ENCODE data around the gene EPHA8. TPM values are rescaled to one million over a fixed set of nuclear protein-coding genes. Genes with fewer than 3 reads are reported as not detected.

EPHA8 gene
- total RNA-seq, 2 donors from 2014 or later: 0.05 to 4.1 TPM

GRCh38 chr1:22539510-22540118, 23.7 kb upstream of the EPHA8 start:
- TF ChIP-seq POLR2A (IDR thresholded peaks at IDR 0.05): no peak
- no peak for TF ChIP-seq POLR2AphosphoS5 (IDR thresholded peaks at IDR 0.05)
- TF ChIP-seq, protein P1, sequence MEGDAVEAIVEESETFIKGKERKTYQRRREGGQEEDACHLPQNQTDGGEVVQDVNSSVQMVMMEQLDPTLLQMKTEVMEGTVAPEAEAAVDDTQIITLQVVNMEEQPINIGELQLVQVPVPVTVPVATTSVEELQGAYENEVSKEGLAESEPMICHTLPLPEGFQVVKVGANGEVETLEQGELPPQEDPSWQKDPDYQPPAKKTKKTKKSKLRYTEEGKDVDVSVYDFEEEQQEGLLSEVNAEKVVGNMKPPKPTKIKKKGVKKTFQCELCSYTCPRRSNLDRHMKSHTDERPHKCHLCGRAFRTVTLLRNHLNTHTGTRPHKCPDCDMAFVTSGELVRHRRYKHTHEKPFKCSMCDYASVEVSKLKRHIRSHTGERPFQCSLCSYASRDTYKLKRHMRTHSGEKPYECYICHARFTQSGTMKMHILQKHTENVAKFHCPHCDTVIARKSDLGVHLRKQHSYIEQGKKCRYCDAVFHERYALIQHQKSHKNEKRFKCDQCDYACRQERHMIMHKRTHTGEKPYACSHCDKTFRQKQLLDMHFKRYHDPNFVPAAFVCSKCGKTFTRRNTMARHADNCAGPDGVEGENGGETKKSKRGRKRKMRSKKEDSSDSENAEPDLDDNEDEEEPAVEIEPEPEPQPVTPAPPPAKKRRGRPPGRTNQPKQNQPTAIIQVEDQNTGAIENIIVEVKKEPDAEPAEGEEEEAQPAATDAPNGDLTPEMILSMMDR (IDR thresholded peaks at IDR 0.05): no peak
- intact Hi-C loops (cut with DNase I): no loop called here
- DNase-seq (ENCODE audit: low spot score): no peak
- no peaks in the 10 kb centered on the region for H3K4me1 ChIP-seq (replicated peaks)
- H3K27ac ChIP-seq: no peak overlapping the region
- no peak overlapping the region for H3K4me3 ChIP-seq
- 85% methylated on average over 16 of the region's 16 CpGs for WGBS
- H3K9me3 ChIP-seq: no peaks in the 10 kb centered on the region
- H3K36me3 ChIP-seq: no peaks in the 10 kb centered on the region
- no peaks in the 10 kb centered on the region for H3K27me3 ChIP-seq (replicated peaks; ENCODE audit: insufficient read depth)

DNA sequence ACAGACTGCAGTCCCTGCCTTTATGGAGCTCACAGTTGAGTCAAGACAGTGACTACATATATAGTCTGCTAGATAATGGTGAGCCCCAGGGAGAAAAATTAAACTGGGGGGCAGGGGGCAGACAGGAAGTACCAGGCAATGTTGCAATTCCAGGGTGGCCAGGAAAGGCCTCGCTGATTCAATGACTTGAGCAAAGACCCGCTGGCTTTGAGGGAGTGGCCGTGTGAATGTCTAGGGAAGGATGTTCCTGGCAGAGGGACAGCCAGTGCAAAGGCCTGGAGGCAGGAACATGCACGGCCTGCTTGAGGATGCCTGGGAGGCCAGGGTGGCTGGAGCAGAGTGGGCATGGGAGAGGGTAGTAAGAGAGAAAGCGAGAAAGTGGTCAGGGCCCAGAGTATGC, 23.0 kb upstream of the EPHA8 start:
- H3K36me3 ChIP-seq: no peaks in the 10 kb centered on the region
- no peak overlapping the region for H3K4me3 ChIP-seq
- intact Hi-C loops (cut with DNase I): no loop called here
- no peaks in the 10 kb centered on the region for H3K9me3 ChIP-seq
- WGBS: 67% methylated on average over 5 of the region's 5 CpGs
- no peaks in the 10 kb centered on the region for H3K4me1 ChIP-seq (replicated peaks)
- DNase-seq (ENCODE audit: low spot score): no peak
- H3K27ac ChIP-seq: no peak overlapping the region
- TF ChIP-seq POLR2A (IDR thresholded peaks at IDR 0.05) (no peak), POLR2AphosphoS5 (IDR thresholded peaks at IDR 0.05) (no peak)
- TF ChIP-seq, protein P1 (IDR thresholded peaks at IDR 0.05): no peak
- H3K27me3 ChIP-seq (replicated peaks; ENCODE audit: insufficient read depth): no peaks in the 10 kb centered on the region

DNA sequence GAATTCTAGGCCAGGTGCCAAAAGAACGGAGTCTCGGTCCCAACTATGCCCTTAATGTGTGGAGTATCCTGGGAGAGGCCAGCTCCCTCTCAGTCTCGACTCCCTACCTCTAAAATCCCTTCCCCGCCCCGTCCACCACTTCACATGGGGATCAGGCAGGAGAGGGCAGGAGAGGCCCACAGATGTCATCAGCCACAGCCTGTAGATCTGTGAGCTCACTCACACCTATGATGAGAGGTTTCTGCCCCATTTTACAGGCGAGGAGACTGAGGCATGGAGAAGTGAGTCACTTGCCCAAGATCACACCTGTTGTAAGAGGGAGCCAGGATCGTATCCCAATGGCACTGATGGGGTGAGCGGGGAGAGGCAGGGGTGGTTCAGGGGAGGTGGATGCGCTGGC, 20.4 kb upstream of the EPHA8 start:
- 79% methylated on average over 9 of the region's 9 CpGs for WGBS
- TF ChIP-seq, protein P1 (IDR thresholded peaks at IDR 0.05): no peak
- TF ChIP-seq POLR2AphosphoS5 (IDR thresholded peaks at IDR 0.05) (no peak), POLR2A (IDR thresholded peaks at IDR 0.05) (no peak)
- Histone ChIP-seq H3K4me3 (no peak overlapping the region), H3K27me3 (replicated peaks; ENCODE audit: insufficient read depth) (no peaks in the 10 kb centered on the region), H3K36me3 (no peaks in the 10 kb centered on the region), H3K4me1 (replicated peaks) (no peaks in the 10 kb centered on the region), H3K9me3 (no peaks in the 10 kb centered on the region), H3K27ac (no peak overlapping the region)
- intact Hi-C loops (cut with DNase I): no loop called here
- no peak for DNase-seq (ENCODE audit: low spot score)

- 82% methylated on average over 6 of the region's 6 CpGs for WGBS
- Histone ChIP-seq H3K36me3 (no peaks in the 10 kb centered on the region), H3K27me3 (replicated peaks; ENCODE audit: insufficient read depth) (peaks cover 3% of the 10 kb centered on the region), H3K4me3 (no peak overlapping the region), H3K4me1 (replicated peaks) (no peaks in the 10 kb centered on the region), H3K27ac (no peak overlapping the region), H3K9me3 (no peaks in the 10 kb centered on the region)
- no peak for DNase-seq (ENCODE audit: low spot score)
- intact Hi-C loops (cut with DNase I): no loop called here
- TF ChIP-seq, protein P1 (IDR thresholded peaks at IDR 0.05): no peak
- TF ChIP-seq POLR2A (IDR thresholded peaks at IDR 0.05): no peak
- no peak for TF ChIP-seq POLR2AphosphoS5 (IDR thresholded peaks at IDR 0.05)
Observed at GRCh38 chr1:22543679-22544078, 19.6 kb upstream of the EPHA8 start.

GRCh38 chr1:22544606-22545005, 18.7 kb upstream of the EPHA8 start:
- Histone ChIP-seq H3K9me3 (no peaks in the 10 kb centered on the region), H3K4me1 (replicated peaks) (no peaks in the 10 kb centered on the region), H3K27me3 (replicated peaks; ENCODE audit: insufficient read depth) (peaks cover 3% of the 10 kb centered on the region), H3K27ac (no peak overlapping the region), H3K36me3 (no peaks in the 10 kb centered on the region), H3K4me3 (no peak overlapping the region)
- WGBS: 85% methylated on average over 12 of the region's 12 CpGs
- intact Hi-C loops (cut with DNase I): no loop called here
- DNase-seq (ENCODE audit: low spot score): no peak
- TF ChIP-seq POLR2A (IDR thresholded peaks at IDR 0.05) (no peak), POLR2AphosphoS5 (IDR thresholded peaks at IDR 0.05) (no peak)
- TF ChIP-seq, protein P1 (IDR thresholded peaks at IDR 0.05): no peak
